Uterus (tissue), 2 donors: ENCODE measurements around the gene LIN7C.

ENCODE experiments used
- CTCF ChIP-seq, 4 experiments: fragments of 200-600 bp in 2 of 4; fragments of 450-650 bp in 2 of 4; sonication (generic) in 2 of 4; IDR thresholded peaks; one replicate each; pipeline ENCODE4 v1.5.1; 2016 to 2019; ENCODE audit warnings: antibody characterized with exemption in 4 of 4, mild to moderate bottlenecking in 2 of 4, moderate library complexity in 1 of 4
- POLR2A ChIP-seq, 2 donors: fragments of 450-650 bp; IDR thresholded peaks; one replicate each; pipeline ENCODE4 v1.6.1; 2016; ENCODE audit warnings: antibody characterized with exemption in 2 of 2, mild to moderate bottlenecking in 1 of 2, moderate library complexity in 1 of 2

- no peak for TF ChIP-seq POLR2A (IDR thresholded peaks at IDR 0.05)
- TF ChIP-seq CTCF (IDR thresholded peaks at IDR 0.05), result no peak
Measured at GRCh38 chr11:27524155-27524554, 17.6 kb upstream of the LIN7C start.
